Measurements from ENCODE around the gene ZIC4.

The ZIC4 gene

DNA sequence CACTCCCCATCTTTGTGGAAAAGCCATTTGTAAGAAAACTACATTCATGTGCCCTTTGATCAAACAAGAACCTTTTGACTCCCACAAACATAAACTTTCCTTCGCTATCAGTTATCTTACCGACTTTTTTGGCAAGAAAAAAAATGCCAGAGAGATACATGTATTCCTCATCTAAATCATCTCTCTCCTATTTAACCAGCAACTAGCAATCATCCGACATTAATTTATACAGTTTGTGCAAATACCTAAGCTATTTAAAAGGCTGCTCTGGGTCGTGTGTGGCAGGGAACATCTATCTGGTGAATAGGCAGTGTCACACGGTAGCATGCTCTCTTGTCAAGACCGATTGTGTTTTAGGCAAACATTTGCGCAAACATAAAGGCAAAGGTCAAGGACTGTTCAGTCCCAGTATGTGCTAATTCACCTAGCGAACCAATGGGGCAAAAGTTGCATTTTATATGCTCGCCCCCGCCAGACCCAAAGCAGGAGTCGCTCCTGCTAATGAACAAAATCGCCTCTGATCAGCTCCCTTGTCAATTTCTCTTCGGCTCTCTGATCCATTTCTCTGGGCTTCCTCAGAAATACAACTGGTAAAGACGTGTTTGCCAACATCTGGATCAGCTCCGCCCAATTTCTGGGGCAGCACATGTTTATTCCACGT, 37.7 kb downstream of the ZIC4 start:
- DNase-seq: no peak

DNA sequence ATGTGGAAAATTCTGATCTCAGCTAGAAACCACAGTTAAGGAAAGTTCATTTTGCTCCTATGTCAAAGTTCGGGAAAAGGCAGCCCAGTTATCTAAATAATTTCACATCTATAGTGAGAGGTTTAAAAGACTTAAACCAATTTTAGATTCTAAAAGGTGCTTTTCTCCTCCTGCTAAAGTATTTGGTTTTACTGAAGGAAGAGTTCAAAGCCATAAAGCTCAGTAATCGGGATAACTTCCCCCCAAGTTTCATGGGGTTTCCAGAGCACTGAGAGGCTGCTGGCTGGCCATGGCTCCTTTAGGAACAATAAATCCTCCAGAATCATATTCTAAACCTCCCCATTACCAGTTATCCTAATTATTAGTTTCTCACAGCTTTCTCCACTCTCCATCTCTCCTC, 38.2 kb downstream of the ZIC4 start:
- no peak for DNase-seq

DNA sequence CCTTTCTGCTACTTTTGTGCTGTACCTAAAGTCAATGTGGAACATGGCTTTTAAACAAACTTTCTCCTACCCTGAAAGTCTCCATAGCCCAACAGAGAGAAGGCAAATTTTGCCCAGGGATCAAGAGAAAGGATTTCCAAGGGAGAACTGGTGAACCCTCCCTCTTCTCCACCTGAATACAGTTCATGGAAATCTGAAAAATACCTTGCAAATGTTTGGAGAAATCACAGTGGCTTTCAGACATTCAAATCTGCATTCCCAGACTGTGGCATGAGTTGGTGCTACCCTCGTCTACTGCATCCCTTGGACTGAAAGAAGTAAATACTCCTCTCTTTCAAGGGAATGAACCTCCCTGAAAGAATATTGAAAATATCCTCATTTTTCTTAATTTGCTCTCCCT, 38.7 kb downstream of the ZIC4 start:
- DNase-seq: no peak

DNA sequence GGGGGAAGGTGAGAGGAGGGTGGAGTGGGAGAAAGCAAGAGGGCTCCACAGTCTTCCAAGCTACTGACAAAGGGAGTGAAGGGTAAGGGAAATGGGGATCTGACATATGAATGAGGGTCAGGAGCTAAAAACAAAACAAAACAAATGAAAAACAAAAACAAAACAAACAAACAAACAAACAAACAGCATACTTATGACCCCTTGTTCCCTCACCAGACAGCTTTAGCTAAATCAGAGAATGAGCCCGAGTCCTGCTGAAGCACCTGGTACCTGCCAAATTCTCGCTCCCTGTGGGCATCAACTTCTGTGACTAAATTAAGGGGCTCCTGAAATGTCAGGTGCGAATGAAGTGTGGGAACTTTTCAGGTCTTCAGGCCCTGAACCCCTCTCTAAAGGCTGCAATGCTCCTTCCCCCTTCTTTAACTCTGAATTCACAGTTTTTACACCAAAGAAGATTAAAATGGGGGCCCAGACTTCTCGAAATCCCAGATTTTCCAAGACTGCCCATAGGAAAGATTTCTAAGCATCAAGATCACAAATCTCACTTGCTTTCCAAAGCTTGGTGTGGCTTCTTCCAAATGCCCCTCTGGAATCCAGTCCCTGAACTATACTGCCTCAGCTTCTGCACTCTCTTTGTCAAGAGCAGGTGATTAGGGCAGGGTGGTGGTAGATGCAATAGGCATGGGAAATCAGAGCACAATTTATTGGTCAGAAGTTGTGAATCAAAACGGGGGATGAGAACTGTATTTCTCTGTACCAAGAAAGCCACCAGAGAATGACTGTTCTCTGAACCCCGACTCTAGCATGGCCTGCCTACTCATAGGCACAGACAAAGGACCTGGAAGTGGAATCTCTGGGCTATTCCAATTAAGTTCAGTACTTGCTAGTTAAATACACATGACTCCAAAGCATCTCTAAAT, 40.9 kb downstream of the ZIC4 start:
- no peak for DNase-seq

DNA sequence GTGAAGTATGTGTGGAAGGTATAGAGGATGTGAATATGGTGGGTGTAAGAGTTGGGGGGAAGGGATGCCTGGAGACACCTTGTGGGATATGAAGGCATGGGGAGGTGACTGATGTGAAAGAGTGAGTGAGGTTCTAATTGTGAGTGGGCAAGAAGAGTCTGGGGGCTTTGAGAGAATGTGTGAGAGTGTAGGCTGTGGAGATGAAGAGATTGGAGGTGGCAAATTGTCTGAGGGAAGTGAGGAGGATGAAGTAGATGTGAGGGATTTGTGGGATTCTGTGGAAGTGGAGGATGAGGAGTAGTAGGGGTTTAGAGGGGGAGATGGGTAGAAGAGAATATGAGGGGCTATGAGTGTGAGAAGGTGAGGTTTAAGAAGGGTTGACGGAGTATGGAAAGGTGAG, 41.6 kb downstream of the ZIC4 start:
- no peak for DNase-seq

DNA sequence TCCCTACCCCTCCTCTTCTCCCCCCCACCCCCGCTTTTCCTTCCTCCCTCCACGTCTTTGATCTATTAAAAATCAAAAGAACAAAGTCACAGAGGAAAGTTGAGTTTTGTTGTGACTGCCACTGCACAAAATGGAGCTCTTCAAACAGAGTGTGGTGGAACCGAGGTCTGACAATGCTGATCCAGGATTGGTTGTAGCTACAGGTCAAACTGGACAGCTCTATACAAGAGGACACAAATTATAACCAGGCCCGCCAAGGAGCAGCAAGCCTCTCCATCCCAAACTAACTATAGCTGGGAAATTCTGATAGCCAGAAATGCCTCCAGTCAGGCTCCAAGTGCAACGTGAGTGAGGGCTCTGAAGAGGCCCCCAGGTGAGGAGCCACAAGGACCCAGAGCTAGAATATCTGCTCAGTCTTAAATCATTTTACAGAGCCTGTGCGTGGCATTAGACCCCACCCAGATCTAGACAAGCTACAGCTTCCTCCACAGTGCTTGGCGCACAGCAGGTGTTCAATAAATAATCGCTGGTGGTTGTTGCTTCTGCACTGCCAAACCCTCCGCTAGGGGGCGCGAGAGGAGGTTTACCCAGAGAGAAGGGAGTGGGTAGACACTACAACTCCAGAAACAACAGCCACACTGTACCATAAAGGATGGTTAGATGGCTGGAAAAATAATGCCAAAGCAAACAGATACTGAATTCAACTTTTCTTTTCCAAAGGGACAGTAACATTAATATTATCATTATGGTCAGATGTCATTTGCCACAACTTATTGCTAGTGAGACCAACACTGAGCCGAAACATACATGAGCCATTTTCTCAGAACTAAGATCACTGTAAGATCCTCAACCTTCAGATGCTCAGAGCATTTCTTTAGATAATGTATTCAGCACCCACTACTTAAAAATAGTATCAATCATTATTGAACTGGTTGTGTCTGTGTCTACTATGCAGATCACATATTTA, 44.6 kb downstream of the ZIC4 start:
- DNase-seq: no peak

DNA sequence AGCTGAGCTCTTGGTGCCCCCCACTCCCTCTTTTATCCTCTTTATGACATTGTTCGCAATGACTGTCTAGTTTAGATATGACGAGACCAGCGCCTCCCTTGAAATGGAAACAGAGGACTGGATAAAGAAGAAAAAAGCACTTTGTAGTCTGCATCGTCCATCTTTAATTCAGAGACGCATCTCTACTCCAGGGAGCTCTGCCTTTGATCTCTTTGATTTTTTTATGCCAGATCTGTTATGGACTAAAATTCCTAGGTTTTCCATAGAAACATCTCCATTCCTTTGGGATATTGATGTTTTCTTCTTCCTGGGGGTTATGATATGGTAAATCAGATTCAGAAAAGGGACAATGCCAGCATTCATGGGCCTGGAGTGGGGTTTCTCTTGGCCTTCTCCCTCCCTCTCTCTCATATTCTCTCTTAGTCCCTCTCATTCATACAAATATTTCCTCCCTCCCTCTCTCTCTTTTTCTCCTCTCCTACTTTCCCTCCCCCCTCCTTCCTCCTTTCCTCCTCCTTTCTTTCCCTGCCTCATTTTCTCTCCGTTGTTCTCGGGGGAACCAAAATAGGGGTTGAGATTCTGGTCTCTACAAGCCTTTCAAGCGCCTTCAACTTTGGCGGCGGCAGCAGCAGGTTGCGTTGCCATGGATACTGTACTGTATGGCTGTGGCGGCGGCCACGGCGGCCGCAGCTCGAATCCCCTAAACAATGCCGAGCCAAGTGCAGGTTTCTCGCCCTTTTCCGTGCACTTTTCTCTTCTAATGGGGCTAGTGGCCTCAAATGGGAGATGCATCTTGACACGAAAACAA, 45.5 kb downstream of the ZIC4 start:
- DNase-seq: no peak

DNA sequence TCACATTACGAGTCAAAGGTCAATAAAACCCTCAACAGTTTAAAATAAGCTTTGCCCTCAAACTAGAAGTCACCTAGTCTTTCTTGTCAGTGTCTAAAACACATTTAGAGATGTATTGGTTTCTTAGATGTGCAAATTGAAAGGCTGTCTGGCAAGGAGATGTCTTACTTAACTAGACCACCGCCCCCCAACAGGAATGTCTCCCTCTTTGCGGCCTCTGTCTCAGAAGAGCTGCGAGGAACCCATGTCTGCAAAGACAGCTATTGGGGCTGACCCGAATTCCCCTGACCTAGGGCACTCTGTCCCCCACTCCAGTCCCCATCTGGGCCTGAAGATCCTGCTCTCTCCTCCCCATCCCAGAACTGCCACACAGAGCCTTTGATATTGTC, 46.3 kb downstream of the ZIC4 start:
- no peak for DNase-seq

DNA sequence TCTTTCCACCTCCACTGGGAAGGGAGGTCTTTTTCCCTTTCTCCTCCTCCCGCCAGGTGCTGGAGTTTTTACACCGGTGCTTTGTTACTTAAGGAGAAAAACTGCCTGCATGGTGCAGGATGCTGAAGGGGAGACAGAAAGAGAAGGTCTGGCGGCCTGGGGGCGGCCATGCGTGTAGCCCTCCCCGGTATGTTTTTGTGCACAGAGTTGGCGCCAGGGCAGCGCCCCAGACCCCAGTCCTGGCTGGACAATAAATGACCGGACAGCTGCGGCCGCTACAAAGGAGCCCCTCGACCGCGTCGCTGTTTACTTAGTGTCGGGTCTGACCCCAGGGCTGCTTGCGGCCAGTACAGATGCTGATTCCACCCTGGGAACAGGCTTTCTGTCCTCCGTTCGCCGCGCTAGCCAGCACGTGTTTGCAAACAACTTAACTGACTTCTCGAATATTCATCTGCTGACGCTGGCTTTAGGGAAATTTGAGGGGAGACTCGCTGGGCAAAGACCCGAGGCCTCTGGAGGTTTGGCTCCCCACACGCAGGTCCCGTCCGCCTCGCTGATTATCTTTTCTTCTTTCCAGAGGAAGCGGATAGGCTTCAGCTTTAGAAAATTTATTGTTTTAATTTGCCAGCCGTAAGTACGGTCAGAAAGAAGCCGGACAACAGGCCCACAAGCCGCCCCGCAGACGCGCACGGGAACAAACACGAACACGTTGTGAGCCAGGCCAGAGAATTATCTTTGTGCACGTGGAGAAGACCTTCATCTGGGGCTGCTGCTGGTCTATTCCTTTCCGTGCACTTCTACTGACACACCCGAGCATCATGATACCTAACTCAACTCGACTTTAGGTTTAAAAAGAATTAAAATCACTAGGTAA, 46.9 kb downstream of the ZIC4 start:
- no peak for DNase-seq

DNA sequence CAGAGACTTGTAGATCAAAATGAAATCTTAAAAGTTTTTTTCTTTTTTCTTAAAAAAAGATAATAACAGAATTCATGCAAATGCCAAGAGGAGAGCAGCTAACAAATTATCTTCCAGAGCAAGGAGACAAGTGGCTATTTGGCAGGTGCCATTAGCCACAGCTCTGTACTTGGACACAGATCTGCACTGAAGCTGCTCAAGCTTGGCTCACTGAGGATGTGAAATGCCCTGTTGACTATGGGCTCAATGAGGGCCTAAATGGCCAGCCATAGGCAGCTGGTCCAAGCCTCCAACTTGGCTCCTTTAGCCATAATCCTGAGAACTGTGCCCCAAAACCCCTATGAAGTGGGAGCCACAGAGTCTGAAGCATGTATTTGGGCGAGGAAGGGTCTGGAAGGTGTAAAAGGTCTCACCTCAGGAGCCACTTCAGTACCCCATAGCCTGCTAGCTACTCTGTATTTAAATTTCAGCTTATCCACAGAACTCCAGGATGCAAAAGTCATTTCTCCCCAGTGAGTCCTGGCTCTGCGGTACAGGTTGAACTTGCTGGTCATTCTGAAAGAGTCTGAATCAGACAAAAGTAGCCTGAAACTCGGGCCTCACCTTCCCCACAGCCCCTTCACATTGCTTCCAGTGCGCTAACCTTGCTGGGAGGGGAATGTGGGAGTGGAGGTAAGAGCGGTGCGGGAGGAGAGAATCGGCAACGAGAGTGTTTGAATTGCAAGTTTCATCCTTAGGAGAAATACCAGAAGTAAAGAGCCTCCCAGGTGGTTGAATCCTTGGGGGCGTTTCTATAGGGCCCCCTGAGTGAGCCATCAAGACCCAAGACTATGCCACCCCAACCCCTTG, 48.0 kb downstream of the ZIC4 start:
- no peak for DNase-seq

DNA sequence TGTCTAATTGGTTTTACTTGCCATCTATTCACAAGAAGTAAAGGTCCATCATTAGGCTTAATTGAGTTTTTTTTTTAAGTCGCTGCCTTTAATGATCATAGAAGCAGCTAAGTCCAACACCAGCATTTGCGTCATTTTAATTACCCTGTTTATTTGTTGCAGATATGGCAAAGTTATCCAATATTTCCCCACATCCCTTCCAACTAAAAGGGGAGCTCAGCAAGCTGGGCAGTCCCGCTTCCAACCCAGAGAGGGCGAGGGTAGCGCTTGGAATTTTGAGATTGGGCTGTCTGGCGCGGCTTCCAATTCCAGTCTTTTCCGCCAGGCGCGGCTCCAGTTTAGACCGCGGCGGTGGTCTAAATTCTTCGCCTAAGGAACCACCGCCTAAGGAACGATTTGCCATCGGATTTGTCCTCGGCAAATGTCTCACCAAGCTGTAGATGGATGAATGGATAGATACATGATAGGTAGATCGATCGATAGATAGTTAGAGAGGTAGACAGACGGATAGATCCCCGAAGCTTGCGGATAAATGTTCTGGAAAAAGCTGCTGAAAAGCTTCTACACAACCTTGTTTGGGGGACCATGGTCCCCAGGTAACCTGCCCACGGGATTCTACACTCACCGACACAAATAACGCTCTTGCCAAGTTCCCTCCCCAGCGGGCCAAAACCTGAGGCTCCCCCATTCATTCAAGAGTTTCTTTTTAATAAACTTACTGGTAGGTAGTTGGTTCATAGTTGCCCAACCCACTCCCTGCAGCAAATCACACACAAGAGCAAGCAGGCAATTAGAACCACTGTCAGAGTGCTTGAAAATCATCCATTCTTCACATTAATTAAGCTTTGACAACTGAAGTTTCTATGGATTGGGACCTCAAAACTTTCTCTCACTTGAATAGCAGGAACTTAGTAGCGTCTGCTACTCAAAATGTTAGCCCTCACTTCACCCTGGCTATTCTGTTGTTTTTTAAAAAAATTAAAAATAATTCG, 49.1 kb downstream of the ZIC4 start:
- DNase-seq: no peak

DNA sequence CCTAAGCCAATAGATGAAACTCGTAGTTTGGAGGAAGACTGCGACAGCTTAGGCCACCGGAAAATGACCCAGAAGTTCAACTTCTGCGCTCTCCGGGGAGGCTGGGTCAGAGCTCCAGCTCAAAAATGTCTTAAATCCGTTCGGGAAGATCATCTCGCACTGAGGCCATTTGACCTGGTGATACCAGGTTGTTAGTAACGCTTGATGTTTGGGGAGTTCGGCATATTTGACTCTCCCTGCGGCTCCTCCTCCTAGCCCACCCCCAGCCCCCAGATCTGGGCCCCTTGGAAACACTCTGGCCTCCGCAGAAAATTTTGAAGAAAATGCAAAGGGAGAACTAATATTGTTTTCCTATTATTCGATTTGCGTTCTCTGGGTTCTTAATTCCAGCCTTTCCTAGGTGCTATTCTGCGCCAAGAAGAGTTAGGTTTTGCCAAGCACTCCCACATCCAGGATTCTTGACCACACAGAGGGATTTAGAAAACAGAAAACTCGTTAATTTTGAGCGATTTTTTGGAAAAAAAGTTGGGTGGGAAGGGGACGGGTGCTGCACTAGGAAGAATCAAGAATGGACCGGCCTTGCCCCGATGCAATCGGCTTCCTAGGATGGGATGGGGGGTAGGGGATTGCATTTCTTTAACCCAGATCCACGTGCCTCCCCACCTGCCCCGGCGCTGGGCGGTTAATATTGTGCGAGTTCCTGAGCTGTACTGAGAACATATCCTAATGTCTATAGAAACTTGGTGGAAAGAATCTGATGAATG, 50.0 kb downstream of the ZIC4 start:
- DNase-seq: no peak

DNA sequence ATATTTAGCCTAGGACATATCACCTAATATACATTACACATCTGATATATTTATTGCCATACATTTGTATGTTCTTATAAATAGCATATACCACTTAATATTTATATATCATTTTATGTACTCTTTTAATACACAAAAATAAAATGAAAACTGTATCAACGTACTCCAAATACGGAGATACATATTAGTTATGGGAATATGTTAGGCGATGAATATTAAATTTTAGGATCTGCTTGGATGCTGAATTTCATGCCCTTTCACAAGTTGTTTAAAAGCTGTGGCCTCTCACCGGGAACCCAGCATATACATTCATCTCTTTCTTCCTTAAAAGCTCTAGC, 50.6 kb downstream of the ZIC4 start:
- DNase-seq: no peak

DNA sequence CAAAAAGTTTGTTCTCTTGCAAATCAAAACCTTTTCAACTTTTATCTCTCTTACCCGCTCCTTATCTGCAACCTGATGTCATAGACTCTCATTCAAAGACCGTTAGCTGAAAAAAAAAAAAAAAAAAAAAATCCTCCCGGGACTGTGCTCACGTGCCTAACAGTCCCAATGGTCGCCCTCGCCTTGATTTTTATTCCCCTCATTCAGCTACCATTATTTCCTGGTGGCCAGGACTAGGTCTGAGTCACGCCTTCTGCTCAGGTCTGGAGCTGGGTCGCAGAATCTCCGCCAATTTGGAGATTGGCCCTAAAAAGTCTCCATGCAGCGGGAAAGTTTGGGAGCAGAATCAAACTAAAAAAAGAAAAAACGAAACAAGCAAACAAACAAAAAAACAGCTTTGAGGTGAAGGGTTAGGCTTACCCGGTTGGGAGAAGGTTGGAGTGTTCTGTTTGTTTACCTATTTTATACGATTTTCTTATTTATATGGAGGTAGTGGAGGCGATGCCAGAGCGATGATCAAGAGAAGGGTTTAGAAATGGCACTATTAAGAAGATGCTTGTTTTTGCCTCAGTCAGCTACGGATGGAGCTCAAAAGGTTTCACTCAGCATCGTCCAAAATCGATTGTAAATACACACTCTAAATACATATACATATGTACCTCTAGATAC, 51.1 kb downstream of the ZIC4 start:
- no peak for DNase-seq

DNA sequence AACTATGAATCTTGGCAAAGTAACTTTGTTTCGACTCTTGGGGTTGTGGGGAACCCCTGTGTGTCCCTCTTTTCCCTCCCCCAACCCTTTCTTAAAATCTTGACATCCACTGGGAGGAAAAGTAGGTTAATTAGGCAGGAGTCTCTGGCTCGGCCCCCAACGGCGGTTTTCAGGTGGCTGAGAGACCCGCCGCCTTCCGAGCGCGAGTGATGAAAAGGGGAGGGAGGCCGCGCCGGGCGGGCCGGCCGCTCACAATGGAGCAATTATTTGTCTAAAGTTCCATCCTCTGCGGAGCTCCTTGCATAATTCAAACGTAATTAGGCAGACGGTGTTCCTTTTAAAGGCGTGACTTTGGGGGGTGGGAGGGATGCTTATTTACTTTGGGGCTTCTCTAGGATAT, 51.7 kb downstream of the ZIC4 start:
- DNase-seq: no peak

DNA sequence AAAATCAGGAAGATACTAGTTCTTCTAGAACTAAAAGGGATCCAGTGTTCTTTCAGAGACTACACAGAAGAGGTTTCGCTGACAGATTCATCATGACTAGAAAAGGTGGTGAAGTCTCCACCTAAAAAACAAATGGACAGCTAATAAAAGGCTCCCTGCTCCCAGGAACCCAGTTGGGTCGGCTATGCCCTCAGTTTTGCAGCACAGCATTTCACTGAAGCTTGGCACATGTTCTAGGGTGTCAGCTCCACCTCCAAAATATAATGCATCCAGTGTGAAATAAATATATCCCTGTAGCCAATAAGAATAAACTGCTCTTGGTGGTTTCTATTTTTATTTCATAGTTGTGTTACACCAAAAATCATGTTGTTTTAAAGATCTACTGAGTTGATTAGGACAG, 55.0 kb downstream of the ZIC4 start:
- DNase-seq: no peak

DNA sequence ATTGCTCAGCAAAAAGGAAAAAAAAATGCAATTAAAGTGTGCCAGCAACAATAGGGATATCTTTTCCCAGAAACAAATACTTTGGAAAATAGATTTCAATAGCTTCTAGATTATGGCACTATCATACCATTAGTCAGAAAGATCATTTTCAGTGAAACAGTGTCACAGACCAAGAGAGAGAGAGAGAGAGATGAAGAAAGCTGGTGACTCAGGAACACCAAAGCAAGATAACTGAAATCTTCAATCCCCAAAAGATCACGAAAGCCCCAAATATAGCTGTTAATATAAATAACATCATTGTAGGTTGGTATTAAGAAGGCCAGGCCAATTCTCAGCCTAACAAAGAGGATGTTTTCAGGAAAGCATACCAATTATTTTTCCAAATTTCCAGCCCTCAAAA, 57.4 kb downstream of the ZIC4 start:
- DNase-seq: no peak

DNA sequence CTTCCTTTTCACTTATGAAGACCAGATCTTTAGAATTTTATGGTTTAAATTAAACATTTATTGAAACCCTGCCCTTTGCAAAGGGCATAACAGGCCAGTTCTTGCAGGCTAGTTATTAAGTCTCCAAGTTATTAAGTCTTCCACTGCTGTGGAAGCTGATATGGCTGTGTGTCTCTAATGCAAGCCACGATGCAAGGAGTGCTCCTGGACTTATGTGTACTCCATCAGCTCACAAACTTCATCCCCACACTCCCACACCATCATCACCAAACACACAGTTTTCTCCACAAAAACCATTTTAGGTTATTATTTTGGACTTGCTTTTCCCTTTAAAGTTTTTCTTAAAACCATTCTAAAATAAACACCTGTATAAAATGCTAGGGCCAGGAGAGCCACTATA, 62.4 kb downstream of the ZIC4 start:
- DNase-seq: no peak
